Astrocyte (in vitro differentiated cells and primary cell): Measurements from ENCODE around the gene RHOC. TPM values are rescaled to one million over a fixed set of nuclear protein-coding genes. Genes with fewer than 3 reads are reported as not detected.
"Not testable (repeated sequence)": the region's sequence is repeated elsewhere in the genome, so short reads cannot be mapped to it uniquely, and the experiment has no call there.

Source experiments
- DNase-seq: peaks from one replicate; pipeline ENCODE4 v3.0.0-alpha.2; 2010; ENCODE audit warnings: low read depth
- FAIRE-seq: peaks from 2 replicates; lab custom pipeline; 2011; peaks lifted over from hg19 to GRCh38; lab: Jason Lieb, UNC
- H2AFZ ChIP-seq: 2 replicates; pipeline ENCODE4 v1.6.0; 2012; ENCODE audit warnings: low read depth, low read length, inconsistent platforms
- H3K27ac ChIP-seq: 2 replicates; pipeline ENCODE4 v1.5.1; 2011; ENCODE audit warnings: low read depth, low read length, inconsistent platforms
- H3K27me3 ChIP-seq: 2 replicates; pipeline ENCODE4 v1.6.0; 2011; ENCODE audit warnings: low read length, inconsistent platforms; ENCODE audit not compliant: insufficient read depth
- H3K36me3 ChIP-seq: 2 replicates; pipeline ENCODE4 v1.5.1; 2011; ENCODE audit warnings: low read length, inconsistent platforms; ENCODE audit not compliant: insufficient read depth
- H3K4me1 ChIP-seq: 2 replicates; pipeline ENCODE4 v1.5.1; 2011; ENCODE audit warnings: low read length, inconsistent platforms; ENCODE audit not compliant: insufficient read depth
- H3K4me2 ChIP-seq: 2 replicates; pipeline ENCODE4 v1.6.0; 2012; ENCODE audit warnings: low read length, inconsistent platforms
- H3K4me3 ChIP-seq: 2 replicates; pipeline ENCODE4 v1.5.1; 2011; ENCODE audit warnings: low read depth, mild to moderate bottlenecking, low read length, inconsistent platforms; ENCODE audit not compliant: insufficient read depth
- H3K79me2 ChIP-seq: 2 replicates; pipeline ENCODE4 v1.6.0; 2012; ENCODE audit warnings: mild to moderate bottlenecking, low read length, inconsistent platforms; ENCODE audit not compliant: insufficient read depth
- H3K9ac ChIP-seq: 2 replicates; pipeline ENCODE4 v1.6.0; 2012; ENCODE audit warnings: mild to moderate bottlenecking, low read length, inconsistent platforms
- H3K9me3 ChIP-seq: 2 replicates; pipeline ENCODE4 v1.5.1; 2012; ENCODE audit warnings: low read depth, mild to moderate bottlenecking, low read length, inconsistent platforms; ENCODE audit not compliant: insufficient read depth
- H4K20me1 ChIP-seq: 2 replicates; pipeline ENCODE4 v1.6.0; 2012; ENCODE audit warnings: low read length, inconsistent platforms; ENCODE audit not compliant: insufficient read depth
- H3K27ac Mint-ChIP-seq: one replicate; pipeline ENCODE4 v1.8.0; 2021; ENCODE audit warnings: mild to moderate bottlenecking, mixed read lengths; ENCODE audit not compliant: unreplicated experiment
- H3K27me3 Mint-ChIP-seq: one replicate; pipeline ENCODE4 v1.8.0; 2021; ENCODE audit warnings: low read depth, mixed read lengths; ENCODE audit not compliant: unreplicated experiment
- H3K36me3 Mint-ChIP-seq: one replicate; pipeline ENCODE4 v1.8.0; 2021; ENCODE audit warnings: low read depth, mixed read lengths; ENCODE audit not compliant: unreplicated experiment
- H3K4me1 Mint-ChIP-seq: one replicate; pipeline ENCODE4 v1.8.0; 2021; ENCODE audit warnings: low read depth, mixed read lengths; ENCODE audit not compliant: unreplicated experiment
- H3K4me3 Mint-ChIP-seq: one replicate; pipeline ENCODE4 v1.8.0; 2021; ENCODE audit warnings: mild to moderate bottlenecking, moderate library complexity, mixed read lengths; ENCODE audit not compliant: unreplicated experiment
- H3K9me3 Mint-ChIP-seq: one replicate; pipeline ENCODE4 v1.8.0; 2021; ENCODE audit warnings: mild to moderate bottlenecking, mixed read lengths; ENCODE audit not compliant: unreplicated experiment
- CTCF ChIP-seq: IDR thresholded peaks from 2 replicates; pipeline ENCODE4 v1.5.1; 2011; ENCODE audit warnings: low read depth, mild to moderate bottlenecking, inconsistent platforms, low read length, moderate library complexity; ENCODE audit not compliant: insufficient read depth
- EZH2 ChIP-seq: IDR thresholded peaks from 2 replicates; pipeline ENCODE4 v1.6.1; 2012; ENCODE audit warnings: mild to moderate bottlenecking, low read length, inconsistent platforms; ENCODE audit not compliant: insufficient read depth
- total RNA-seq: library from RNA; stranded (reverse); gene quantifications from 2 replicates; pipeline ENCODE4 v1.2.1, GENCODE V29; 2021

The RHOC gene
- total RNA-seq, 1 donor from 2014 or later: 657 TPM

GRCh38 chr1:112727716-112728115 is 20.8 kb upstream of the RHOC start:
- H3K9me3 Mint-ChIP-seq: no peaks in the 10 kb centered on the region
- no peak overlapping the region for H3K4me3 Mint-ChIP-seq
- TF ChIP-seq EZH2 (no peak), CTCF (no peak)
- Histone ChIP-seq H3K4me3 (no peak overlapping the region), H3K36me3 (no peaks in the 10 kb centered on the region), H2AFZ (no peak overlapping the region), H4K20me1 (no peaks in the 10 kb centered on the region), H3K27ac (no peak overlapping the region), H3K27me3 (no peaks in the 10 kb centered on the region), H3K9ac (no peak overlapping the region), H3K9me3 (no peaks in the 10 kb centered on the region), H3K4me2 (no peak overlapping the region), H3K79me2 (no peaks in the 10 kb centered on the region), H3K4me1 (peaks cover 8% of the 10 kb centered on the region)
- no peaks in the 10 kb centered on the region for H3K27me3 Mint-ChIP-seq
- FAIRE-seq (no peak), DNase-seq (no peak)
- H3K4me1 Mint-ChIP-seq: peaks cover 19% of the 10 kb centered on the region
- no peaks in the 10 kb centered on the region for H3K36me3 Mint-ChIP-seq
- peak overlapping the region; percentile 12 for H3K27ac Mint-ChIP-seq

- not testable (repeated sequence) for H3K4me3 Mint-ChIP-seq, H3K27me3 ChIP-seq, H3K9ac ChIP-seq, H3K27ac Mint-ChIP-seq, H3K36me3 ChIP-seq, DNase-seq, H3K79me2 ChIP-seq, H3K36me3 Mint-ChIP-seq, H3K4me2 ChIP-seq, H3K9me3 ChIP-seq, H4K20me1 ChIP-seq, H3K27ac ChIP-seq, FAIRE-seq, H3K4me3 ChIP-seq, H2AFZ ChIP-seq, H3K9me3 Mint-ChIP-seq
- H3K4me1 ChIP-seq: peaks cover 11% of the 10 kb centered on the region
- Mint-ChIP-seq H3K4me1 (peaks cover 16% of the 10 kb centered on the region), H3K27me3 (peaks cover 11% of the 10 kb centered on the region)
Observed at GRCh38 chr1:112724240-112724639, 17.3 kb upstream of the RHOC start.

GRCh38 chr1:112723511-112723839 is 16.5 kb upstream of the RHOC start:
- TF ChIP-seq EZH2 (no peak), CTCF (no peak)
- H3K27me3 ChIP-seq: peaks cover 4% of the 10 kb centered on the region
- peak overlapping the region; percentile 81 for H2AFZ ChIP-seq
- peaks cover 16% of the 10 kb centered on the region for H3K27me3 Mint-ChIP-seq
- no peak overlapping the region for H3K4me3 Mint-ChIP-seq
- peak overlapping the region; percentile 18 for H3K9ac ChIP-seq
- no peaks in the 10 kb centered on the region for H3K36me3 ChIP-seq
- H3K27ac Mint-ChIP-seq: peak overlapping the region; percentile 4
- peak overlapping the region; percentile 68 for H3K4me2 ChIP-seq
- no peak overlapping the region for H3K4me3 ChIP-seq
- no peak overlapping the region for H3K27ac ChIP-seq
- H3K4me1 Mint-ChIP-seq: peaks cover 18% of the 10 kb centered on the region
- H3K4me1 ChIP-seq: peaks cover 17% of the 10 kb centered on the region
- H3K9me3 ChIP-seq: no peaks in the 10 kb centered on the region
- H4K20me1 ChIP-seq: no peaks in the 10 kb centered on the region
- no peak for FAIRE-seq
- H3K9me3 Mint-ChIP-seq: no peaks in the 10 kb centered on the region
- DNase-seq: no peak
- no peaks in the 10 kb centered on the region for H3K79me2 ChIP-seq
- no peaks in the 10 kb centered on the region for H3K36me3 Mint-ChIP-seq
